ENCODE measurements around the gene MMP20.

DNA sequence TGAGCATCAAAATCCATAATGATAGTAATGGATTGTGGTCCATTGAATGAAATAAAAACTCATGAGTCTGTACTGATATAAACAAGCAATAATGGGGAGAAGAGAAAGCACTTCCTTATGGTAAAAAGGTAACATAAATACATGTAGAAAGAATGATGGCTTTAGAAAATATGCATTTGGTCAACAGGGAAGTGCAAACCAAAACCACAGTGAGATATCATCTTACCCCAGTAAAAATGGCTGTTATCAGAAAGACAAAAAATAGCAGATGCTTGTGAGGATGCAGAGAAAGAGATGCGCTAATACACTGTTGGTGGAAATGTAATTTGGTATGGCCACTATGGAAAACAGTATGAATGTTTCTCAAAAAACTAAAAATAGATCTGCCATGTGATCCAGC is 6.9 kb upstream of the MMP20 start:
- TF ChIP-seq, protein P1, sequence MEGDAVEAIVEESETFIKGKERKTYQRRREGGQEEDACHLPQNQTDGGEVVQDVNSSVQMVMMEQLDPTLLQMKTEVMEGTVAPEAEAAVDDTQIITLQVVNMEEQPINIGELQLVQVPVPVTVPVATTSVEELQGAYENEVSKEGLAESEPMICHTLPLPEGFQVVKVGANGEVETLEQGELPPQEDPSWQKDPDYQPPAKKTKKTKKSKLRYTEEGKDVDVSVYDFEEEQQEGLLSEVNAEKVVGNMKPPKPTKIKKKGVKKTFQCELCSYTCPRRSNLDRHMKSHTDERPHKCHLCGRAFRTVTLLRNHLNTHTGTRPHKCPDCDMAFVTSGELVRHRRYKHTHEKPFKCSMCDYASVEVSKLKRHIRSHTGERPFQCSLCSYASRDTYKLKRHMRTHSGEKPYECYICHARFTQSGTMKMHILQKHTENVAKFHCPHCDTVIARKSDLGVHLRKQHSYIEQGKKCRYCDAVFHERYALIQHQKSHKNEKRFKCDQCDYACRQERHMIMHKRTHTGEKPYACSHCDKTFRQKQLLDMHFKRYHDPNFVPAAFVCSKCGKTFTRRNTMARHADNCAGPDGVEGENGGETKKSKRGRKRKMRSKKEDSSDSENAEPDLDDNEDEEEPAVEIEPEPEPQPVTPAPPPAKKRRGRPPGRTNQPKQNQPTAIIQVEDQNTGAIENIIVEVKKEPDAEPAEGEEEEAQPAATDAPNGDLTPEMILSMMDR (conservative IDR thresholded peaks at IDR 0.05; ENCODE audit: low read depth, low read length) = no peak
- no peak for TF ChIP-seq EZH2 (IDR thresholded peaks at IDR 0.05; ENCODE audit: borderline replicate concordance, low read depth, low read length, poor library complexity, severe bottlenecking)
